GM19438 (cell line): ENCODE data around the gene GP1BA.

Experiments
- ATAC-seq: cut with Tn5 transposase; IDR thresholded peaks from one replicate; pipeline ENCODE4 v1.9.1; 2021; ENCODE audit warnings: low read depth; ENCODE audit not compliant: unreplicated experiment

GP1BA gene

GRCh38 chr17:4971826-4972225 lies 39.7 kb downstream of the GP1BA start:
- no peak for ATAC-seq

DNA sequence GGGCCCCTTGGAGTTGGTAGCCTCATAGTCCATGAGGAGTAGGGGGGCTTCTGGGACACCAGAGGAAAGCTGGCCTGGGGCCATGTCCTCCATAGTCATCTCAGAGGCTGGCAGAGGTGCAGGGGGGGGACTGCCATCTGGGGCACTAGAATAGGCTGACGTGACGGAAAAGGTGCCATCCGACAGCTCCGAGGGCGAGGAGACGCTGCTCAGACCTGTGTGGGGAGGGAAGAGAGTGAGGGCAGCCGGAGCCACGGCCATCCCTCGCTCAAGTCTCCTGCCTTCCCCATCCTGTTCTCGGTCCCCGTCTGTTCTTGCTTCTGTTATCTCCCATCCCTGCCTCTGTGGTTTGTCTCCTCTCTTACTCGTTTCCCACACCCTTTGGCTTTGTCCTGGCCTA lies 40.2 kb downstream of the GP1BA start:
- no peak for ATAC-seq

- no peak for ATAC-seq
Measured at GRCh38 chr17:4972752-4973151, 40.7 kb downstream of the GP1BA start.

- no peak for ATAC-seq
Measured at GRCh38 chr17:4973256-4974114, 41.4 kb downstream of the GP1BA start.

- ATAC-seq, result no peak
Measured at GRCh38 chr17:4974115-4974670, 42.1 kb downstream of the GP1BA start.

DNA sequence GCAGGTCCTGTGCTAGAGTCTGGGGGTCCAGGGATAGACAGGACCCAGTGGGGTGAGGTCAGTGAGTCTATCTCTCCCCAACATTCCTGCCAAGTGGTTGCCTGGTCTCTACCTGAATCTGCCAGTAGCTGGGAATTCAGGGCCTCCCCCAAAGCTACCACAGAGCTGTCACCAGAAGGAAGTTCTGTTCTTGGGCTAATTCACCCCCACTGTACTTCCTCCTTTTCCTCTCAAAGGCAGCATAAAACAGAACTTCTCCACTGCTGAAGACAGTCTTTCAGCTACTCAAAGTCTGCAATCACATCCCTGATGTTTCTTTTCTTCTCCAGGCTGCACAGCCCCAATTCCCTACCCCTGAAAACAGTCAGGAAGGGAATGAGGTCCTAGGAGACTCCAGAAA lies 46.6 kb downstream of the GP1BA start:
- no peak for ATAC-seq

DNA sequence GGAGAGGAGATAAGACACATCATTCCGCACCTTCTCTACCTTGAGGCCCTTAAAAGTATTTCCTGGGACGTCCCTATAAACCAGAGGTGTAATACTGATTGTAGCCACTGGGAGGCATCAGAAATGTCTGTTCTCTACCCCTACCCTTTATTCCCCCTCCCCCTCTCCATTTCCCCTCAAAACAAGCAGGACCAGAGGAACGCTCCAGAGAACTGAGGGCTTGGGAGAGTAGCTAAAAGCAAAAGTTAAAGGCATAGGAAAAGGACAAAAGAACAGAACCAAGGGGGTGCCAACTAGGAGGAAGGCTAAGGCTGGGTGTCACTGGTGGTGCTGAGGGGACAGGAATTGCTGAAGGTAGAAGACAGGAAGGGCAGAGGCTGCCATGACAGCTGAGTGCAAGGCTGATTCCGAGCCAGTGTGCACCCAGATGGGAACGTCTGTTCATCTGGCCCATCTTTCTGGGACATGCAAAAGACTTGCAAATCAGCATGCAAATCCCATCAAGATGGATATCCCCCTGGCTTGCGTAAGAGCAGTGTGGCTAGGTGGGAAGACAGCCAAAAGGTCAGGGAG lies 48.7 kb downstream of the GP1BA start:
- no peak for ATAC-seq

DNA sequence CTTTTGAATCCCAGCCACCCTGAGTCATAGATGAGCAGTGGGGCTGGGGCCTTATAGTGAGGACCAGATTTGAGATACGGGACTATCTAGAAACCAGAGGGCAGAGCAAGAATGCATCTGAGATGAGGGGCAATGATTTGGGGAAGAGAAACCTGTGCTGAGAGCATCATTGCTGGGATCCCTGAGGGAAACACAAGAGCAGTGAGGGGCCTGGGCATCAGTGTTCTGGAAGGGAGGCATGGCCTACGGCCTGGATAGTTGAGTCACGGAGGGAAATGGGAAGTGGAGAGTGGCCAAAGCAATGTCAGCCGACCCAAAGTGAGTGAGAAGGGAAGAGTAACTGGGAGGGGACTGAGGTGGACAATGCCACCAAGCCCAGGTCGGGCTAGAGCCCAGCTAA lies 50.2 kb downstream of the GP1BA start:
- ATAC-seq, result no peak
